GM18867 (cell line): ENCODE data around the gene DOCK4.

Experiments
- ATAC-seq: cut with Tn5 transposase; IDR thresholded peaks from one replicate; pipeline ENCODE4 v1.9.1; 2021; ENCODE audit warnings: mild to moderate bottlenecking, moderate library complexity; ENCODE audit not compliant: unreplicated experiment

DOCK4 gene

DNA sequence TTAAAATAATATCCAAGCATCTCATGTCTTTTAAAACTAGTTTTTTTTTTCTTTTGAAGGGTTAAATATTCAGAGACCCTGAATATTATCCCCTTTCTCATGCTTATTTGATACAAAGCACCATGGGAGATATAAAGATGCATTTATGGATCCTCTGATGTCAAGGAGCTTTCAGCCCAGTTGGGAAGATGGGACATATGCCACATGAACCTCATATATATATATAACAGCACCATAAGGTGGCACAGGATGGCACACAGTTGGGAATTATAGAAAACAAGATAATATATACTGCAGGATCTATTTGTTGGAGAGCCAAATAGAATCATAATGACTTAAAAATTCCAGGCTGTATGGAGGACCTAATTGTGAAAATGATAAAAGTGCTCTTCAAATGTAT, 458.5 kb downstream of the DOCK4 start:
- no peak for ATAC-seq

DNA sequence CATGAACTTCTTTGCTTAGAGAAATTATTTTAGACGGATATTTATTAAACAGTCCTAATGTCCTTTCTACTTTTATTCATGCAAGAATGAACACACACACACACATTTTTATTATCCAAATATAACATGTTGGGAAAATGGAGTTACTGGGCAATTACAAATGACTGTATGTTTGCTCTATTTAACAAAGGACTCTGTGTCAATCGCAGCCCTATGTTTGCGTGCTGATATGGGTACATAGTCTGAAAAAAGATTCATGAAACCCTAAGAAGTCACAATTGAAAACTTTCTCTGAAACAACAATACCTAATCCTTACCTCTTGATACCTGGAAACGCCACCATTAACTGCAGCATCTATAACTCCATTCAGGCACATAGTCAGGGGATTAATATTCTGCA, 459.2 kb downstream of the DOCK4 start:
- ATAC-seq = no peak

DNA sequence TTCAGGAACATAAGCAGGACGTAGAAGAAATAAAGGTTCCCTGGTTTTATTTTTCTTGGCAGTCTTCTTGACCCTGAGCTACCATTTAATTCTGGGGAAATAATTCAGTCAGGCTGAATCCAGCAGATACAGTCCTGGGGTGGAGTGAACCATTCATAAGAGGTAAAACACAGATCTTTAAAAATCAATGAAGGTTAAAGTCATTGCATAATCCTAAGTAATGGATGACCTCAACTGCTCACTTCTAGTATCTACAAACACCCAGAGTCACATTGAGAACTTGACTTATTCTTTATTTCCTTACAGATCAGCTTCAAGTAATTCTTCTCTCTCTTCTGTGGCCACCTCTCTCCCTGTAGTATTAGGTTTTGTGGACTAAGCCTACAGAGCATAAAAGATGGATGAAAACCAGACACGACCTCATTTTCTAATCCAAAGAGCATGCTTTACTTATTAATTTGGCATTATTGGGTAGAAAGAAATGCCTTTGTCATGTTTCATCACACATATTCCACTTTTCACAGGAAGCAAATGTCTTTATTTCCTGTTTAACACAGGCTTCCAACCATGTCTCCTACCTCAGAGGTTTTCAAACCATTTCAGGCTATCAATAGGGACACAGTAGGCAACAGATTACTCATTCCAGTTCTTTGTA, 461.6 kb downstream of the DOCK4 start:
- no peak for ATAC-seq

DNA sequence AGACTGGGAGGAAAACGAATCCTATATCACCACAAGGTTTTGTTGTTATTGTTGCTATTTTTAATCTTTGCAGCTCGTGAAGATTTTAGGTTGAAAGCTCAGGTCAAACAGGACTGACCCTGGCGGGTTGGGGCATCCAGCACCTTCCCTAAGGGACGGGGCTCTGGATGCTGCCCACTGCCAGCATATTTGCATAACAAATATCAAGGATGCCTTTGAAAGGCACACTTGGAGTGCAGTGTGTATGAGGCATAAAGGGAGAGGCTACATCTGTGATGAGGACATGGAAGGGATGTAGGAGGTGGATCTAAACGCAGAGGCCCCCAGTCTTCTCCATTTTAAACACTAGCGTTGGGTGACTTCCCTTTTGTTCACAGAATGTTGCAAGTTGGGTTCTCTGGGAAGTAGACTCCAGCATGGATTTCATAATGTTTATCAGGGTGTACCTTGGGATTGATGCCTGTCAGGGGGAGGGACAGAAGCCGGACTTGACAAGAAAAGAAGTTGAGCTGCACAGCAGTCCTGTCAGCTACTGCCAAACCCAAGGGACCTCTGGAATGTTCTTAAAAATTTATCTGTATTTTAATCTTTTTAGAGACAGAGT, 462.9 kb downstream of the DOCK4 start:
- ATAC-seq = no peak

DNA sequence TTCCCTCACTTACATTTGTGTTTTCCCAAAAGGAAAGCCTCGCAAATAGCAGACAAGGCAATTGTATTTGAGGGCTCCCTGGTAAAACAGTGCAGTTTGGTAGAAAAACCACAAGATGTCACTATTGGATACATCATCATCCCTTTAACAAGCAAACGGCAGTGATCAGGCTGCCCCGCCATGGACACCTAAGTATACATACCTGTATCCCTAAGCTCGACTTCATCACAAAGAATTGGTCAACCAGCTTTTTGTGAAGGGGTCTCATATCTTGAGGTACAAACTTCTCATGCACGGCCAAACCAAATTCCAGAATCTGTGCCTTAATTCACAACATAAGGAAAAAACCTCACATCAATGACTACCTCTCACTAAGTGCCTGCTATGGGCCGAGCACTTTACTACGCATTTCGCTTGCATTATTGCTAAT, 464.4 kb downstream of the DOCK4 start:
- ATAC-seq = peak; percentile 96

DNA sequence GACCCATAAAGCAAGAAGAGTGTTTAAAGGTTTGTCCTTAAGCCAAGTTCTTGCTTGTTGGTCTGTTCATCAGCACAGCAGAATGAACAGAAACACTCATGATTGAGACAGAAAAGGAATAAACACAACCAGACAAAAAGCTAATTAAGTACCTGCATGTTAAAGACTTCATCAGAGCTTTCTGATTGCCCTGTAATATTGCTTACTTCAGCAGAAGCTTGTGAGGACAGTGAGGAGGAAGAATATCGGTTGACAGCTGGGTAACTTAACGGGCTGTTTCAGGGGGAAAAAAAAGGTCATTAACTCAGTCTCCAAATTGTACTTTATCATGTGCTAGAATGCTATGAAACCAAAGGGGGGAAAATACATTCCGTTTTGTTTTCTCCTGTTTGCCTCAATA, 465.3 kb downstream of the DOCK4 start:
- ATAC-seq = no peak

DNA sequence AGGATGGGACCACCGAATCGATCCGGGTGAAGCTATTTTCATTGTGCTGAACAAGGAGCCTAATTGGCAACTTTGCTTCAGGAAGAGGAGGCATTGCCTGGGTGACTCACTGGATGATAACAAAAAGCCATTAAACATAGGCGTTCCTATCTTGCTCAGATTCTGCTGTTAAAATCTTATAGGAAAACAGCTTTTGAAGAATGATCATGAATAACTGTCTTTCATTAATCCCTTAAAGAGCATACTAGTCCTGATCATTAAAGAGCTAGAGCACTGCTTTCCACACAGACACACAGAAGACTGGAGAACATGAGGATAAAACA, 469.7 kb downstream of the DOCK4 start:
- no peak for ATAC-seq

DNA sequence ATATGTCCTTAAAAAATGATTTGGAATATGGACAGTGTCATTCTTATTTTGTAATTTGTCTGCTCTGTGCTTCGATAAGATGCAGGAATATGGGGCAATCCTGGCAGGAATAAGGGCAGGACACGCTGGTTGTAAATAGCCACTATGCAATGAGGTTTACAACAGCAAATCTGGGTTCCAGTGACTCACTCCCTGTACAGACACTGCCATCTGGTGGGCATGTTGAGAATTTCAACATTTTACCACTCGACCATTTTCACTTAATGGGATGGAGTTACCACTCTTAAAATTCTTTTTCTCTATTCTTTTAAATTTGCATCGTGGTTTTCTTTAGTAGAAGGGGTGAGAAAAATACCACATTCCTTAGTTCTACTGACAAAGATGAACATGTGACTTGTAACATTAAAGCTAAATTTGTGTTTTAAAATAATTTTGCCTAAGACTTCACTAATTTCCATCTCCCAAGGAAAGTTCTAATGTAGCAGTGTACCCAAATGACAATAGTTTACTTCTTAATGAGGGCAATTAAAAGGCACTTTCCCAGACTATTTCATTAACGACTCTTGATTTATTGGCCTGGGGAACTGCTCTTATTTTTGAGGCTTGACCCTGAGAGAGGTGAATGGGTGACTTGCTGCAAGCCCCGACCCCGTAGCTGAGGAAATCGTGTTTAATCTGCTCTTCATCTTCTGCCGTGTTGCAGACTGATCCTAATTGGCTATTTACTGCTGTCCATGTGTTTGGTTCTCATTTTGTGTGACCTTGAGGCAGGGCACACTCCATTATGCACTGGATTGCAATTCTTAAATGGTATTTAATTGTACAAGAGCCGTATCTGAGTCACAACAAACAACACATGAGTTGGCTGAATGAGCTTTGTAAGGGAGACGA, 470.3 kb downstream of the DOCK4 start:
- ATAC-seq = peak; percentile 53

DNA sequence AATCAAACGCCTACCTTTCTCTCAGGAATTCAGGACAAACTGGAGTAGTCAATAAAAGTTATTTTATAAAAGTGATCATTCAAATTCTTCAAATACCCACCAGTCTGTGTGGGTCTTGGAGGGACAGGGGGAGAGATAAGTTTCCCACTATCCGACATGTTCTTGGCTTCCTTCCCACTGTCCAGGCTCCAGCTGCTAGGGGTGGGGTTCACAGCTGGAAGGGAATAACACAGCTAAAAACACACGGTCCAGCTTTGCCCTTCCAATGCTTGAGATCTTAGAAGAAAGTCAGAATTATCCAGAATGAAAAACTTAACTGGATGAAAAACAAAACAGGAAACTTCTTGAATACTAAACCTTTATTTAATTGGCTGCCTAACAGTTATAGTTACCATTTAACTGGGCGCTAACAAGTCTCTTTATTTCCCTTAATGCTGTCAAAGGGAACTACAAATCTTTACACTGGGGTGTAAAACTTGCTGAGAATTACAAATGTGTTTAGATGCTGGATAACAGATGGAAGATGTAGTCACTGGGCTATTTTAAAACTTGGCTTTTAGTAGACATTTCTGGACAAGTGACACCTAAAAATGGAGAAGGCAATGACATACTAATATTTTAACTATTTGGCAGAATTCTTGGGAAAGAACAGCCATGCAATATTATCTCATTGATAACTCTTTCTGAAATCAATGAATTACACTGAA, 471.1 kb downstream of the DOCK4 start:
- no peak for ATAC-seq

DNA sequence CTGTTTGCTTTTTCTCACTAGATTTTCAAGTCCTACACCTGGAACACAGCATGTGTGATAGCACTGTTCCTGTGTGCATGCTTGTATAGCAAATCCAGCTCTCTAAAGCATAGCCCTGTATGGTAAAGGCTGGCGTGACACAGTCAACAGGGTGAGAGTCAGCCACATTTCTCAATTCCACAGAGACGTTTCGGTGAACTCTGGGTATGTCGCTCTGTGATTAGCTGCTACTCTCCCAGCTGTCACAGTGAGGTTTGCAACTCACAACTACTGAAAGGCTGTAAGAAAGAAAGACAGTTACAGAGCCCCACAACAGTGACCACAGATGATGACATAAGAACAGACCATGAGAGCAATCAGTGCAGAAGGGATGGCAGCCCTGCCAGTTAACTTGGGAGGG, 473.3 kb downstream of the DOCK4 start:
- peak; percentile 76 for ATAC-seq

DNA sequence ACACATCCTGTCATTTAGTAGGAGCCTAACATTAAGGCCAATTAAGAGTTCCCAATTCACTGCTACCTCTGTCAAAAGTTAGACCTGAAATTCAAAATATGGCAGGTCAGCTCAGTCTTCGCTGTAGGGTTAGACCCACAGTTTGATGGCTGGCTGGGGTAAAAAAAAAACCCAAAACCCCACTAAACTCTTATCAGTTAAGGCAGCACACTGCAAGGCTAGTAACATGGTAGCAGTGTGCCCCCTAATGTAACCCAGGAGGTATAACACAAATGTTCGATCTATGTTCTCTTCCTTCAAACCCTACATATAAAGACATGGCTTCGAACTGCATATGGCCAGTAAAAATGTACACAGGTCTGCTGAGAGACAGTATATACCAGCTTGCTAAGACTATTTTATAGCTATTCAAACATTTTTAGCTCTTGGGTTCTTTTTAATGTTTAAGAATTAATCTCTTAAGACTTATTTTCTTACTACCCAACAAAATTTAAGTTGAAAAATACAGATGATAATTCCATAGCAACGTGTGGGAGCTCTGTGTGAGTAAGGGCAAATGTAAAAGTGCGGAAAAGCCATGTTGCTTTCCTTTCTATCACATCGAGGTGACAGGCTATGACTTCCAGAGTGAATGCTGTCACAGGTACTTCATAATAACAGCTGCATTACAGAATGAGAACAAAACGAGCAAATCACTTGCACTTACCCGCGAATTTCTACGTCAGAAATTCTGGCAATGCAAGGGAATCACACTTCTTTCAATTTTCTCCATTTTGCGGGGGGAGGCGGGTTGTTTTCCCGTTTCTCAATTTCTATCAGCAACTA, 475.5 kb downstream of the DOCK4 start:
- peak; percentile 64 for ATAC-seq

DNA sequence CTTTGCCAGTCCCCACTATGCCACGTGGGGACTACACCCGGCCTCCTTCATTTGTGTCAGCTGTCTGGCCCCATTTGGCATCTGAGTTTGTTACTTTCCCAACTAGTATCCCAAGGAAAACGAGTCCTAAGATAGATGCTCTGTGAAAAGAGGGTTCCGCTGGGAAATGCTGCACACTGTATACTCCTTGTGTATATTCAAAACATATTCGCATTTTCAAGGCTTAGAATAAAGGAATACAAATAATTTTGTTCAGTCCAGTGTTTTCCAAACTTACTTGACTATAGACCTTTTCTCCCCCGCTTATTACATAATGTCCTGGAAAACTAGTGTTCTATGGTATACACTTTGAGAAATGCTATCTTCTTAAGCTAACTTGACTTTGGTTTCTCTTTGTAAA, 476.1 kb downstream of the DOCK4 start:
- no peak for ATAC-seq

DNA sequence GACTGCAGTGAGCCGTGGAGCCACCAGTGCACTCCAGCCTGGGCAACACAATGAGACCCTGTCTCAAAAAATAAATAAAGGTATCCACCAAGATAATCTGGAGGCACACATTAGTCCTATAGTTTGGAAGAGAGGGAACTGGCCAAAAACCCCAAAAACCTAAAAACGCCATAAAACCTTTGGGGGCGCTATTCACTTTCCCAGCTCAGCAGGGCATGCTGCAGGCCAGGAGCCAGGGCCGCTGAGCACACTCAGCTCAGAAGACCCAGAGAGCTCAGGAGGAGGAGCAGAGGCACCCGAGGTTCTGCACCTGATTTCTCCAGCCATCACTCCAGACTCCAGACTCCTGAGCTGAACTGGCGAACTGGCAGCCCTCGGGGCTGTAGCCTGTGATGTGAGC, 476.7 kb downstream of the DOCK4 start:
- no peak for ATAC-seq

DNA sequence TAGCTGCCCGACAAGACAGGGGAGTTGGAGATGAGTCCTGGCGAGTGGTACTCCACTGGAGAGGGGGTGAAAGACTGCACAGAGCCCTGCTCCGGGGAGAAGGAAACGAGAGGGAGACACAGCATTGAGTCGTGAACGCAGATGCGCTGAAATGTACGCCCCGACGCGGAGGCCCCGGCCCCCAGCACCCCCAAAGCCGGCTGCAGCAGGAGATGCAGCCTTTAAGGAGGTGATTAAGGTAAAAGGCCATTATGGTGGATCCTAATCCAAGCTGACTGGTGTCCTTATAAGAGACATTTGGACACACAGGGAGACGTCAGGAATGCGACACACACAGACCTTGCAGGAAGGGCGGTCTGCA, 477.6 kb downstream of the DOCK4 start:
- ATAC-seq = no peak

DNA sequence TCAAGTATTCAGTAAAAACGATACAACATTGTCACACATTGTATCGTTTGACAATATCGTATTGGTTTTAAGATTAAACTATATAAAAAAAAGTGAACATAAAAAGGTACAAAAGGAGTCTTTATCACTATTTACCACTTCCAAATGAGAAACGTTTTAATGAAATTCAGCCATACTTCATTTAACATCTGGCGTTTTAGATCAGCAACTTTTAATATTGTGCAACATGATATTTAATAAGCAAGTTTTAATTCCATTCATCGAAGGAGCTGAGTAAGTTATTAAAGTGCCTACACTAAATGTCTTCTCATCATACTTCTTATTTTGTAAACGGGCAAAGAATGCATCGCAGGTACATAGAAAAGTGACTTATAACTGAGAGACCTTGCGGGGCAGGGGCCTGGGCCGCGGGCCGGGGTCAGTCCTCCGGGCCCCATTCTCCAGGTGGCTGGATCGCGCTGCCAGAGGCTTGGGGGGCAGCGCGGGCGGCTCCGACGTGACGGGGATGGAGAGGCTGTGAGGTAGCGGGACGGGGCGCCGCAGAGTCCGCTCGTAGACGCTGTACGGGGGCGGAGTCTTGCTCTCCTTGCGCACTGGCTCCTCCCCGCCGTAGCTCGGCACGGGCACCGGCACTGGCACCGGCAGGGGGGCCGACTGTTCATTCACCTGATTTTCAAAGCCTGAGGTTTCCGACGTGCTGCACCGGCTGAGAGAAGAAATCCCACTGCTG, 478.1 kb downstream of the DOCK4 start:
- no peak for ATAC-seq

DNA sequence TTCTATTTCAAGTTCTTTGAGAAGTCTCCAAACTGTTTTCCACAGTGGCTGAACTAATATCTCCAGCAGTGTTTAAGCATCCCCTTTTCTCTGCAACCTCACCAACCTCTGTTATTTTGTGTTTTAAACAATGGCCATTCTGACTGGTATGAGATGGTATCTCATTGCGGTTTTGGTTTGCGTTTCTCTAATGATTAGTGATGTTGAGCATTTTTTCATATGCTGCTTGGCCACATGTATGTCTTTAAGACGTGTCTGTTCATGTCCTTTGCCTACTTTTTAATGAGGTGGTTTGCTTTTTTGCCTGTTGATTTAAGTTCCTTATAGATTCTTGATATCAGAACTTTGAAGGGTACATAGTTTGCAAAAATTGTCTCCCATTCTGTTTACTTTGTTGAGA, 487.3 kb downstream of the DOCK4 start:
- no peak for ATAC-seq

DNA sequence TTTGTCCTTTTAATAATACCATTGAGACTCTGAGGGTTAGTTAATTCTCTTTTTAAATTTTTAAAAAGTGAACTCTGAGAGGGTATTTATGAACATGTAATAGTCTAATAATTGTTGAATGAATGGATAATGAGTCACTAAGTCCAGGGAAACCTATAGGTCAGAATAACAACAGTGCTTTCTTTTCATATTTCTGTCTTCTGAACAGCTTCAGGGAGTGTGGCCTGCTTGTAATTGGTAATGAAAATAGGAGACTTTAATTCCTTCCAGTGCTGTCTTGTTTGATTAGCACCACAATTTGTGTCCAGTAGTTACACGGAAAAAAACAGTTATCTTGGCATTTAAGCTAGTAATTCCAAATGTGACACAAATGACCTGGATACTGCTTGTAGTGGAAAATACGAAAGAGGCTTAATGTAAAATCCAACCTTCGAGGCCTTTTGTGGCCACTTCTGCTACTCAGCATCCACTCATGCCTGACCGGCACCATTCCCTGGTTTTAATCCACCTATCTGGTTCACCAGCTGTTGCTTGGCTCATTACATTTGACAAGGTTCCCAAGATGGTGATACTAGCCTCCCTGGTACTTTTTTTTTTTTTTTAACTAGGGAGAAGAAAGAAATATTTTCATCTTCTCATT, 494.7 kb downstream of the DOCK4 start:
- ATAC-seq = no peak

DNA sequence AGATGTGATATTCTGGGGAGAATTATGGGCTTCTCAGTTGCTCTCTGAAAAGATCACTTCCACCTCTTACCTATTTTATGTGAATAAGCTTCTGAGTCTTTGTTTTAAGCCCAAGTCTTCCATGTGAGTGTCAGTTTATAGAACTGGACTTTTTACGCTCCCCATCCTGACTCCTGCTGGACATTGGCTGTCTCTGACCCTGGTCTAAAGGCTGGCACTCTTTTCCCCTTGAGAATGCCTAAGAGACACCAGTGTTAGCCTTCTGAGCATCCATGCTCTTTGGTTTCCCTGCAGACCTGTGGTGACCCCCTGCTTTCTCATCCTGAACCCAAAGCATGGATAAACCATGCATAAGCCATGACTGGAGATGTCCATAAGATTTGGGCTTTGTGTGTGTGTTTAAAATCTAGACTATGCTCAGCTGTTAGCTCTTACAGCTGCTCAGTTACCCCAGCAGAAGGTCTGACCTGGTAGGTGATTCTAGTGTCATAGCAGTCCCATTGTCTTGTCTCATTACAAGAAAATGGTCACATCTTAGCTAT, 495.3 kb downstream of the DOCK4 start:
- ATAC-seq = no peak

DNA sequence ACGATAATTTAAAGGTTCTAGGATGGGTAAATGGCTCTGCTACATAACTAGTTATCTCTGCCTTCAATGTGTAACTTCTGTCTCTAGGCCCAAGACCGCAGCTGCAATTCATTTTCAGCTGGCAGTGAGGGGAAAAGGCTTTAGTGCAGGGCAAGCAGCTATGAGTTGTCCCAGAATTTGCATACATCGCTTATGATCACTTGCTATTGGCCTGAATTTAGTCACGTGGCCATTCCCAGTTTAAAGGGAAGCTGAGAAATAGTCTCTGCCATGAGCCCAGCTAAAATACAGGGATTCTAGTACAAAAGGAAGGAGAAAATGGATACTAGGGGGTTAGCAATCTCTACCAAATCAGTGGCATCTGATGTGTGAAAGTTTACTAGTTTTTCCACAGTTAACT, 498.1 kb downstream of the DOCK4 start:
- no peak for ATAC-seq
